AG09319 (cell line): ENCODE data around the gene SLC13A5.

Experiments used
- DNase-seq: peaks from one replicate; pipeline ENCODE4 v3.0.0-alpha.2; 2010; ENCODE audit warnings: low read depth; ENCODE audit errors: extremely low read depth
- CTCF ChIP-seq: IDR thresholded peaks from 2 replicates; pipeline ENCODE4 v1.5.1; 2011; ENCODE audit warnings: low read depth, mild to moderate bottlenecking, inconsistent platforms, low read length, moderate library complexity

SLC13A5 gene

GRCh38 chr17:6710317-6710716, 2.9 kb downstream of the SLC13A5 start:
- no peak for TF ChIP-seq CTCF
- DNase-seq, result no peak

GRCh38 chr17:6708357-6708961, 4.7 kb downstream of the SLC13A5 start:
- no peak for DNase-seq
- TF ChIP-seq CTCF, result no peak

- no peak for TF ChIP-seq CTCF
- no peak for DNase-seq
Measured at GRCh38 chr17:6706996-6707395, 6.2 kb downstream of the SLC13A5 start.

GRCh38 chr17:6706499-6706898, 6.7 kb downstream of the SLC13A5 start:
- DNase-seq, result no peak
- no peak for TF ChIP-seq CTCF

GRCh38 chr17:6704470-6705052, 8.6 kb downstream of the SLC13A5 start:
- DNase-seq, result no peak

GRCh38 chr17:6703751-6704150, 9.4 kb downstream of the SLC13A5 start:
- TF ChIP-seq CTCF, result no peak
- no peak for DNase-seq

More at GRCh38 chr17:6704470-6705052, 8.6 kb downstream of the SLC13A5 start:
- no peak for TF ChIP-seq CTCF

- TF ChIP-seq CTCF, result no peak
Measured at GRCh38 chr17:6702567-6703215, 10.5 kb downstream of the SLC13A5 start.

More at GRCh38 chr17:6702567-6703215, 10.5 kb downstream of the SLC13A5 start:
- no peak for DNase-seq
